WTC11 (cell line): ENCODE measurements around the gene RHOBTB1. TPM values are rescaled to one million over a fixed set of nuclear protein-coding genes. Genes with fewer than 3 reads are reported as not detected.

Experiments used
- ATAC-seq: fragments of 200-7000 bp; cut with Tn5 transposase; 2 replicates; pipeline ENCODE4 v1.10.0; 2021; ENCODE audit warnings: mild to moderate bottlenecking, moderate library complexity
- CTCF ChIA-PET: fragments of 300-600 bp; sonication (Branson Sonifier 250); formaldehyde crosslinking; loops from one replicate; lab custom pipeline; 2021; ENCODE audit warnings: antibody characterized with exemption; lab: Charles Lee
- POLR2A ChIA-PET: fragments of 350-600 bp; sonication (Branson Sonifier 250); formaldehyde crosslinking; loops from one replicate; lab custom pipeline; 2021; ENCODE audit warnings: antibody characterized with exemption; lab: Charles Lee
- DNase-seq: peaks from one replicate; pipeline ENCODE4 v3.0.0; 2021; ENCODE audit warnings: low spot score
- H3K27ac Mint-ChIP-seq: 2 replicates; pipeline ENCODE4 v1.8.0; 2021; ENCODE audit warnings: mixed read lengths
- H3K27me3 Mint-ChIP-seq: 2 replicates; pipeline ENCODE4 v1.8.0; 2021; ENCODE audit warnings: low read depth, mild to moderate bottlenecking, moderate library complexity, mixed read lengths
- H3K36me3 Mint-ChIP-seq: 2 replicates; pipeline ENCODE4 v1.8.0; 2021; ENCODE audit warnings: mixed read lengths
- H3K4me1 Mint-ChIP-seq: 2 replicates; pipeline ENCODE4 v1.8.0; 2022; ENCODE audit warnings: mixed read lengths
- H3K4me3 Mint-ChIP-seq: 2 replicates; pipeline ENCODE4 v1.8.0; 2021; ENCODE audit warnings: mild to moderate bottlenecking, moderate library complexity, mixed read lengths
- H3K9me3 Mint-ChIP-seq: 2 replicates; pipeline ENCODE4 v1.8.0; 2021; ENCODE audit warnings: mixed read lengths
- FOXK1 ChIP-seq: sonication (generic); formaldehyde crosslinking; IDR thresholded peaks from 2 replicates; pipeline ENCODE4 v1.8.0; 2022; ENCODE audit warnings: mild to moderate bottlenecking, moderate library complexity, missing genetic modification reagents
- MXD4 ChIP-seq: fragments of 250-450 bp; sonication (Bioruptor Pico); IDR thresholded peaks from 2 replicates; pipeline ENCODE4 v1.8.0; 2021; ENCODE audit warnings: mild to moderate bottlenecking, moderate library complexity, borderline replicate concordance
- NFATC4 ChIP-seq: fragments of 250-450 bp; sonication (Bioruptor Pico); IDR thresholded peaks from 2 replicates; pipeline ENCODE4 v1.9.0; 2021; ENCODE audit warnings: mild to moderate bottlenecking
- NFE2L1 ChIP-seq: sonication (generic); formaldehyde crosslinking; IDR thresholded peaks from 2 replicates; pipeline ENCODE4 v1.8.1; 2023; ENCODE audit warnings: missing genetic modification reagents
- SMAD3 ChIP-seq: sonication (generic); formaldehyde crosslinking; IDR thresholded peaks from 2 replicates; pipeline ENCODE4 v1.8.0; 2022; ENCODE audit warnings: missing genetic modification reagents, mild to moderate bottlenecking, borderline replicate concordance
- SOX15 ChIP-seq: fragments of 250-450 bp; sonication (Bioruptor Pico); IDR thresholded peaks from 2 replicates; pipeline ENCODE4 v1.9.0; 2021; ENCODE audit warnings: mild to moderate bottlenecking
- ZNF138 ChIP-seq: sonication (generic); formaldehyde crosslinking; conservative IDR thresholded peaks from 2 replicates; pipeline ENCODE4 v1.8.1; 2022; ENCODE audit warnings: mild to moderate bottlenecking, moderate library complexity, missing genetic modification reagents
- ZNF232 ChIP-seq: sonication (generic); formaldehyde crosslinking; IDR thresholded peaks from 2 replicates; pipeline ENCODE4 v1.8.0; 2022; ENCODE audit warnings: mild to moderate bottlenecking, missing genetic modification reagents
- total RNA-seq: library from RNA; stranded (reverse); gene quantifications from 3 replicates; pipeline ENCODE4 v1.2.3, GENCODE V29; 2021
- TF ChIP-seq, protein P1 (sequence below): sonication (generic); formaldehyde crosslinking; IDR thresholded peaks from 2 replicates; pipeline ENCODE4 v1.8.0; 2022; ENCODE audit warnings: mild to moderate bottlenecking, missing genetic modification reagents
- TF ChIP-seq, protein P2 (sequence below): sonication (generic); formaldehyde crosslinking; conservative IDR thresholded peaks from 2 replicates; pipeline ENCODE4 v1.8.1; 2023; ENCODE audit warnings: mild to moderate bottlenecking, low read depth, missing genetic modification reagents, moderate library complexity
- TF ChIP-seq, protein P3 (sequence below): fragments of 250-450 bp; sonication (Bioruptor Pico); IDR thresholded peaks from 2 replicates; pipeline ENCODE4 v1.8.0; 2021; ENCODE audit warnings: mild to moderate bottlenecking
- TF ChIP-seq, protein P4 (sequence below): sonication (generic); formaldehyde crosslinking; IDR thresholded peaks from 2 replicates; pipeline ENCODE4 v1.8.1; 2022; ENCODE audit warnings: low read depth, mild to moderate bottlenecking, moderate library complexity, missing genetic modification reagents, borderline replicate concordance
- TF ChIP-seq, protein P5 (sequence below): sonication (generic); formaldehyde crosslinking; IDR thresholded peaks from 2 replicates; pipeline ENCODE4 v1.8.0; 2022; ENCODE audit warnings: missing genetic modification reagents
- TF ChIP-seq, protein P6 (sequence below): sonication (generic); formaldehyde crosslinking; IDR thresholded peaks from 2 replicates; pipeline ENCODE4 v1.8.1; 2023; ENCODE audit warnings: mild to moderate bottlenecking, missing genetic modification reagents

The RHOBTB1 gene
- total RNA-seq, 1 experiment from 2014 or later = 6.9 TPM

DNA sequence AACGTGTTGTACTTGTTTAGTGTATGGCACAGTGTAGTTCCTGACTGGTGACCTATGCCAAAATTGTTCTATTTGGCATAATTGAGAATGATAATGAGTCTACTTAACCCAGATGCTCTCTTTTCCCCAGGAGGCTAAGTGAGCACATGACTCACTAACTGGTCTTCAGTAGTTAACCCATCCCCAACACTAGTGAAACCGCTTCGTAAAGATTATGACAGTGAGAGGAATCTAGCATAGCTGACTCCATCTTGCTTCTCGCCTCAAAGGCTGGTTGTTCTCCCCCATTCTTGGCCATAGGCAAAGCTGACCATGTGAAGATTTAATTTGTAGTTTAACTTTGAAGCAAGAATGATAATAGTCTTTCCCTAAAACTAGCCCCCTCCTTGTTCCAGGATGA, 118.5 kb downstream of the RHOBTB1 start (continued):
- TF ChIP-seq SMAD3 (CRISPR knock-in tag) = no peak
- TF ChIP-seq, all 79 proteins: peak for 0

DNA sequence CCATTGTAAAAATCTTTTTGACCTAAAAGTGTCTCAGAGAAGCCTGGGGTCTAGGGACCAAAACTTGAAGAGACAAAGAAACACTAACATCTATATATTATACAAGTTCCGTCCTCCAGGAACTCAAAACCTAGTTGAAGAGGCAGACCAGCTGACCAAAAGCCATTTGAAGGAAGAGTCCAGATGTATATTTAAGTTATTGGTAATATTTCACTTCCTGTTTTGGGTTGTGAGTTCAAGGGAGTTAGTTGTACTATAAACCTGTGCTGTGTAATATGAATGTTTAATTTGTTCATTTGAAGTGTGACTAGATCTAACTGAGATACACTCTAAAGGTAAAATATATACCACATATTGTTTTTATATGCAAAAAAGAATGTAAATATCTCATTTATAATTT, 120.7 kb downstream of the RHOBTB1 start:
- Mint-ChIP-seq H3K27ac (no peak overlapping the region; the same call in 1 of the 2 replicates), H3K9me3 (no peaks in the 10 kb centered on the region), H3K36me3 (no peaks in the 10 kb centered on the region), H3K4me1 (peaks cover 15% of the 10 kb centered on the region), H3K27me3 (no peaks in the 10 kb centered on the region), H3K4me3 (no peak overlapping the region)
- ATAC-seq (no peak), DNase-seq (no peak)
- POLR2A ChIA-PET = no interaction called here
- TF ChIP-seq, protein P1, sequence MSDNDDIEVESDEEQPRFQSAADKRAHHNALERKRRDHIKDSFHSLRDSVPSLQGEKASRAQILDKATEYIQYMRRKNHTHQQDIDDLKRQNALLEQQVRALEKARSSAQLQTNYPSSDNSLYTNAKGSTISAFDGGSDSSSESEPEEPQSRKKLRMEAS (CRISPR knock-in tag) = no peak
- TF ChIP-seq NFATC4 = no peak
- no peak for TF ChIP-seq ZNF232 (CRISPR knock-in tag)
- TF ChIP-seq, protein P2, sequence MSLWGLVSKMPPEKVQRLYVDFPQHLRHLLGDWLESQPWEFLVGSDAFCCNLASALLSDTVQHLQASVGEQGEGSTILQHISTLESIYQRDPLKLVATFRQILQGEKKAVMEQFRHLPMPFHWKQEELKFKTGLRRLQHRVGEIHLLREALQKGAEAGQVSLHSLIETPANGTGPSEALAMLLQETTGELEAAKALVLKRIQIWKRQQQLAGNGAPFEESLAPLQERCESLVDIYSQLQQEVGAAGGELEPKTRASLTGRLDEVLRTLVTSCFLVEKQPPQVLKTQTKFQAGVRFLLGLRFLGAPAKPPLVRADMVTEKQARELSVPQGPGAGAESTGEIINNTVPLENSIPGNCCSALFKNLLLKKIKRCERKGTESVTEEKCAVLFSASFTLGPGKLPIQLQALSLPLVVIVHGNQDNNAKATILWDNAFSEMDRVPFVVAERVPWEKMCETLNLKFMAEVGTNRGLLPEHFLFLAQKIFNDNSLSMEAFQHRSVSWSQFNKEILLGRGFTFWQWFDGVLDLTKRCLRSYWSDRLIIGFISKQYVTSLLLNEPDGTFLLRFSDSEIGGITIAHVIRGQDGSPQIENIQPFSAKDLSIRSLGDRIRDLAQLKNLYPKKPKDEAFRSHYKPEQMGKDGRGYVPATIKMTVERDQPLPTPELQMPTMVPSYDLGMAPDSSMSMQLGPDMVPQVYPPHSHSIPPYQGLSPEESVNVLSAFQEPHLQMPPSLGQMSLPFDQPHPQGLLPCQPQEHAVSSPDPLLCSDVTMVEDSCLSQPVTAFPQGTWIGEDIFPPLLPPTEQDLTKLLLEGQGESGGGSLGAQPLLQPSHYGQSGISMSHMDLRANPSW (CRISPR knock-in tag) = no peak
- TF ChIP-seq FOXK1 (CRISPR knock-in tag) = no peak
- TF ChIP-seq ZNF138 (CRISPR knock-in tag) = no peak
- CTCF ChIA-PET = no interaction called here

DNA sequence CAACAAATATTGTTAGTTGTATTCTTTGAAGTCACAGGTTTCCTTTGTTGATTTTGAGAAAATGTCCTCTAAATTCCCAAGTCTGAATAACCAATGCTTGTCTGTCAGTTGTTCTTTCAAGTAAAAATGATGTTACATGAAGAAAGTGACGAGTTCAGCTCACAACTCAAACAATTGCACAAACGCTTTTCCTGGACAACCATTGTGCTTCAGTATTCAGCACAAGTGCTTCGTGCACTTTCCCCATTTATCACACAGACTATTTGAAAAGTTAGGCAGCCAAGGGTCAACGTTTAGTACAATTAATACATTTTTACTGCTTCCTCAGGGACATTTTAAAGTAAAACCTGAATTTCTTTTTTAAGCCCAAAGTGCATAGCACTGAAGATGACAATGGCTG, 121.2 kb downstream of the RHOBTB1 start:
- H3K4me3 Mint-ChIP-seq = no peak overlapping the region
- TF ChIP-seq SOX15 (CRISPR knock-in tag) (no peak), NFE2L1 (CRISPR knock-in tag) (no peak)
- TF ChIP-seq, all 79 proteins: peak for 0
- ChIA-PET POLR2A (no interaction called here), CTCF (interaction anchor here (1.0 kb wide), 1 partner anchor 202 kb away, joined by 3 read pairs; no protein-coding TSS in a partner anchor)
- Mint-ChIP-seq H3K4me1 (peaks cover 10% of the 10 kb centered on the region), H3K27me3 (no peaks in the 10 kb centered on the region), H3K36me3 (no peaks in the 10 kb centered on the region), H3K9me3 (no peaks in the 10 kb centered on the region), H3K27ac (no peak overlapping the region)
- no peak for DNase-seq
- ATAC-seq = no peak

DNA sequence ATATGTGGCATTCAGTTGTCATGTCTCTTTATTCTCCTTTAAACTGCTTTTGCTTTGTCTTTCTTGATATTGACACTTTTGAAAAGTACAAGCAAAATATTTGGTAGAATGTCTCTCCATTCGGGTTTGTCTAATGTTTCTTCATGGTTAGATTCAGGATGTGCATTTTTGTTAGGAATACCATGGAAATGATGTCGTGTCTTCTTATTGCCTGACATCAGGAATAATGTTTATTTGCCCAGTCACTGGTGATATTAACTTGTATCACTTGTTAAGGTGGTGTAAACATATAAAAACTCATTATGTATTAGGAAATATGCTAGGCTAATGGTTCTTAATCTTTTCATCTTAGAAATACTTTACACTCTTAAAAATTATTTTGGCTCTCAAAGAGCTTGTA, 122.3 kb downstream of the RHOBTB1 start:
- no peak for TF ChIP-seq MXD4 (CRISPR knock-in tag)
- TF ChIP-seq, protein P3, sequence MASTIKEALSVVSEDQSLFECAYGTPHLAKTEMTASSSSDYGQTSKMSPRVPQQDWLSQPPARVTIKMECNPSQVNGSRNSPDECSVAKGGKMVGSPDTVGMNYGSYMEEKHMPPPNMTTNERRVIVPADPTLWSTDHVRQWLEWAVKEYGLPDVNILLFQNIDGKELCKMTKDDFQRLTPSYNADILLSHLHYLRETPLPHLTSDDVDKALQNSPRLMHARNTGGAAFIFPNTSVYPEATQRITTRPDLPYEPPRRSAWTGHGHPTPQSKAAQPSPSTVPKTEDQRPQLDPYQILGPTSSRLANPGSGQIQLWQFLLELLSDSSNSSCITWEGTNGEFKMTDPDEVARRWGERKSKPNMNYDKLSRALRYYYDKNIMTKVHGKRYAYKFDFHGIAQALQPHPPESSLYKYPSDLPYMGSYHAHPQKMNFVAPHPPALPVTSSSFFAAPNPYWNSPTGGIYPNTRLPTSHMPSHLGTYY = no peak
- TF ChIP-seq, protein P4, sequence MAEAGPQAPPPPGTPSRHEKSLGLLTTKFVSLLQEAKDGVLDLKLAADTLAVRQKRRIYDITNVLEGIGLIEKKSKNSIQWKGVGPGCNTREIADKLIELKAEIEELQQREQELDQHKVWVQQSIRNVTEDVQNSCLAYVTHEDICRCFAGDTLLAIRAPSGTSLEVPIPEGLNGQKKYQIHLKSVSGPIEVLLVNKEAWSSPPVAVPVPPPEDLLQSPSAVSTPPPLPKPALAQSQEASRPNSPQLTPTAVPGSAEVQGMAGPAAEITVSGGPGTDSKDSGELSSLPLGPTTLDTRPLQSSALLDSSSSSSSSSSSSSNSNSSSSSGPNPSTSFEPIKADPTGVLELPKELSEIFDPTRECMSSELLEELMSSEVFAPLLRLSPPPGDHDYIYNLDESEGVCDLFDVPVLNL (CRISPR knock-in tag) = no peak
- TF ChIP-seq, protein P5, sequence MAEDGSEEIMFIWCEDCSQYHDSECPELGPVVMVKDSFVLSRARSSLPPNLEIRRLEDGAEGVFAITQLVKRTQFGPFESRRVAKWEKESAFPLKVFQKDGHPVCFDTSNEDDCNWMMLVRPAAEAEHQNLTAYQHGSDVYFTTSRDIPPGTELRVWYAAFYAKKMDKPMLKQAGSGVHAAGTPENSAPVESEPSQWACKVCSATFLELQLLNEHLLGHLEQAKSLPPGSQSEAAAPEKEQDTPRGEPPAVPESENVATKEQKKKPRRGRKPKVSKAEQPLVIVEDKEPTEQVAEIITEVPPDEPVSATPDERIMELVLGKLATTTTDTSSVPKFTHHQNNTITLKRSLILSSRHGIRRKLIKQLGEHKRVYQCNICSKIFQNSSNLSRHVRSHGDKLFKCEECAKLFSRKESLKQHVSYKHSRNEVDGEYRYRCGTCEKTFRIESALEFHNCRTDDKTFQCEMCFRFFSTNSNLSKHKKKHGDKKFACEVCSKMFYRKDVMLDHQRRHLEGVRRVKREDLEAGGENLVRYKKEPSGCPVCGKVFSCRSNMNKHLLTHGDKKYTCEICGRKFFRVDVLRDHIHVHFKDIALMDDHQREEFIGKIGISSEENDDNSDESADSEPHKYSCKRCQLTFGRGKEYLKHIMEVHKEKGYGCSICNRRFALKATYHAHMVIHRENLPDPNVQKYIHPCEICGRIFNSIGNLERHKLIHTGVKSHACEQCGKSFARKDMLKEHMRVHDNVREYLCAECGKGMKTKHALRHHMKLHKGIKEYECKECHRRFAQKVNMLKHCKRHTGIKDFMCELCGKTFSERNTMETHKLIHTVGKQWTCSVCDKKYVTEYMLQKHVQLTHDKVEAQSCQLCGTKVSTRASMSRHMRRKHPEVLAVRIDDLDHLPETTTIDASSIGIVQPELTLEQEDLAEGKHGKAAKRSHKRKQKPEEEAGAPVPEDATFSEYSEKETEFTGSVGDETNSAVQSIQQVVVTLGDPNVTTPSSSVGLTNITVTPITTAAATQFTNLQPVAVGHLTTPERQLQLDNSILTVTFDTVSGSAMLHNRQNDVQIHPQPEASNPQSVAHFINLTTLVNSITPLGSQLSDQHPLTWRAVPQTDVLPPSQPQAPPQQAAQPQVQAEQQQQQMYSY (CRISPR knock-in tag) = no peak
- TF ChIP-seq, protein P6, sequence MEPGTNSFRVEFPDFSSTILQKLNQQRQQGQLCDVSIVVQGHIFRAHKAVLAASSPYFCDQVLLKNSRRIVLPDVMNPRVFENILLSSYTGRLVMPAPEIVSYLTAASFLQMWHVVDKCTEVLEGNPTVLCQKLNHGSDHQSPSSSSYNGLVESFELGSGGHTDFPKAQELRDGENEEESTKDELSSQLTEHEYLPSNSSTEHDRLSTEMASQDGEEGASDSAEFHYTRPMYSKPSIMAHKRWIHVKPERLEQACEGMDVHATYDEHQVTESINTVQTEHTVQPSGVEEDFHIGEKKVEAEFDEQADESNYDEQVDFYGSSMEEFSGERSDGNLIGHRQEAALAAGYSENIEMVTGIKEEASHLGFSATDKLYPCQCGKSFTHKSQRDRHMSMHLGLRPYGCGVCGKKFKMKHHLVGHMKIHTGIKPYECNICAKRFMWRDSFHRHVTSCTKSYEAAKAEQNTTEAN = no peak
- Mint-ChIP-seq H3K36me3 (no peaks in the 10 kb centered on the region), H3K4me1 (peaks cover 13% of the 10 kb centered on the region), H3K27me3 (no peaks in the 10 kb centered on the region), H3K4me3 (no peak overlapping the region), H3K9me3 (no peaks in the 10 kb centered on the region), H3K27ac (no peak overlapping the region)
- POLR2A ChIA-PET = no interaction called here
- CTCF ChIA-PET = no interaction called here
- DNase-seq (no peak), ATAC-seq (no peak)
